ENCODE measurements around the gene LRRC4.

LRRC4 gene

GRCh38 chr7:128057909-128058308 is 26.7 kb upstream of the LRRC4 start:
- DNase-seq (ENCODE audit: low spot score), result no peak
- no peak for TF ChIP-seq CTCF (IDR thresholded peaks at IDR 0.05; ENCODE audit: extremely low read depth, missing control alignments)

GRCh38 chr7:128056901-128057300 is 25.7 kb upstream of the LRRC4 start:
- TF ChIP-seq CTCF (IDR thresholded peaks at IDR 0.05; ENCODE audit: extremely low read depth, missing control alignments), result no peak

GRCh38 chr7:128055637-128056036 is 24.4 kb upstream of the LRRC4 start:
- no peak for DNase-seq (ENCODE audit: low spot score)
- no peak for TF ChIP-seq CTCF (IDR thresholded peaks at IDR 0.05; ENCODE audit: extremely low read depth, missing control alignments)

More at GRCh38 chr7:128056901-128057300, 25.7 kb upstream of the LRRC4 start:
- no peak for DNase-seq (ENCODE audit: low spot score)

GRCh38 chr7:128054511-128054910 is 23.3 kb upstream of the LRRC4 start:
- no peak for DNase-seq (ENCODE audit: low spot score)
- no peak for TF ChIP-seq CTCF (IDR thresholded peaks at IDR 0.05; ENCODE audit: extremely low read depth, missing control alignments)

GRCh38 chr7:128053991-128054390 is 22.8 kb upstream of the LRRC4 start:
- TF ChIP-seq CTCF (IDR thresholded peaks at IDR 0.05; ENCODE audit: extremely low read depth, missing control alignments), result no peak
- no peak for DNase-seq (ENCODE audit: low spot score)

- no peak for DNase-seq (ENCODE audit: low spot score)
- no peak for TF ChIP-seq CTCF (IDR thresholded peaks at IDR 0.05; ENCODE audit: extremely low read depth, missing control alignments)
Measured at GRCh38 chr7:128053023-128053422, 21.8 kb upstream of the LRRC4 start.

- no peak for TF ChIP-seq CTCF (IDR thresholded peaks at IDR 0.05; ENCODE audit: extremely low read depth, missing control alignments)
- no peak for DNase-seq (ENCODE audit: low spot score)
Measured at GRCh38 chr7:128052404-128052803, 21.2 kb upstream of the LRRC4 start.
